ENCODE measurements around the gene PHETA1.

GRCh38 chr12:111334393-111334915 is 34.4 kb downstream of the PHETA1 start:
- TF ChIP-seq POLR2A (IDR thresholded peaks at IDR 0.05) (no peak), POLR2AphosphoS5 (IDR thresholded peaks at IDR 0.05) (no peak)
- TF ChIP-seq, protein P1, sequence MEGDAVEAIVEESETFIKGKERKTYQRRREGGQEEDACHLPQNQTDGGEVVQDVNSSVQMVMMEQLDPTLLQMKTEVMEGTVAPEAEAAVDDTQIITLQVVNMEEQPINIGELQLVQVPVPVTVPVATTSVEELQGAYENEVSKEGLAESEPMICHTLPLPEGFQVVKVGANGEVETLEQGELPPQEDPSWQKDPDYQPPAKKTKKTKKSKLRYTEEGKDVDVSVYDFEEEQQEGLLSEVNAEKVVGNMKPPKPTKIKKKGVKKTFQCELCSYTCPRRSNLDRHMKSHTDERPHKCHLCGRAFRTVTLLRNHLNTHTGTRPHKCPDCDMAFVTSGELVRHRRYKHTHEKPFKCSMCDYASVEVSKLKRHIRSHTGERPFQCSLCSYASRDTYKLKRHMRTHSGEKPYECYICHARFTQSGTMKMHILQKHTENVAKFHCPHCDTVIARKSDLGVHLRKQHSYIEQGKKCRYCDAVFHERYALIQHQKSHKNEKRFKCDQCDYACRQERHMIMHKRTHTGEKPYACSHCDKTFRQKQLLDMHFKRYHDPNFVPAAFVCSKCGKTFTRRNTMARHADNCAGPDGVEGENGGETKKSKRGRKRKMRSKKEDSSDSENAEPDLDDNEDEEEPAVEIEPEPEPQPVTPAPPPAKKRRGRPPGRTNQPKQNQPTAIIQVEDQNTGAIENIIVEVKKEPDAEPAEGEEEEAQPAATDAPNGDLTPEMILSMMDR (IDR thresholded peaks at IDR 0.05), result no peak
